ENCODE results near the gene OSBPL7. TPM values are rescaled to one million over a fixed set of nuclear protein-coding genes. Genes with fewer than 3 reads are reported as not detected.

OSBPL7 gene
- polyA plus RNA-seq, 3 donors: 1.6 to 17.3 (median 1.6) TPM

DNA sequence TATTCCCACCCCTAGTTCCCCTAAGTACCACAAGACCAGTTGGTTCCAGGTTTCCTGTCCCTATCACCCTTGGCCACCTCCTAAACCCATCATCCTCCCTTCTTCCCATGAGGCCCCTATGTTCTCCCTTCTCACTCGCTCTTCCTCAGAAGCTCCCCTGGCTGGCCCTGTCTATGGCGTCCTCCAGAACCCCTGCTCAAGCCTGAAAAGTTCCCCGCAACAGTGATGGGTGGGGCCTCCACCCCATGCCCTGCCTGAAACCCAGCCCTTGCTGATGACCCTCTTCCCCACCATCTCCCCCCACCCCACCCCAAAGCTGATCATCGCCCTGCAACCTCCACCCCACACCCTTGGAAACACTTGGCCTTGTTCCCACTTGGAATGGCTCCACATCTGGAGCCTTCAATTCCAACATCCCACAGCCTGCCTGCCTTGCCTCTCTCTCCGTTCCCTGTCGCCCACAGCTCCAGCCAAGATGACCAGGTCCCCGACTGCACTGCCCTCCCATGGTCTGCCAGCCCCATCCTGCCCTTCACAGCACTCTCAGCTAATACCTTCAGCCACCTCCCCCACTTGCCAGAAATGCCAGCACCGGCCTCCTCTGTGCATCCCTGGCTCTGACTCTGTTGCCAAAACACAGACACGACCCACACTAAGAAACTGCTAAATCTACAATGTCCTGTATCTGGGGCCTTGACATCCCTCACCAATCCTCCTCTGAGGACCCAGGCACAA is 10.5 kb downstream of the OSBPL7 start:
- H3K27me3 ChIP-seq (ENCODE audit: control insufficient read depth in 2 of 2, insufficient read depth in 2 of 2, low read length in 2 of 2): no peaks in the 10 kb centered on the region
- H3K4me3 ChIP-seq (replicated peaks in 1 of 3; ENCODE audit: low read depth in 2 of 3, low read length in 3 of 3): no peak overlapping the region
- no peaks in the 10 kb centered on the region for H4K20me1 ChIP-seq (ENCODE audit: insufficient read depth, low read length)
- Mint-ChIP-seq H3K27ac (peak overlapping the region in 2 of 7 donors; percentile 36 to 42), H3K36me3 (peaks cover 80 to 83% of the 10 kb centered on the region in 2 donors), H3K27me3 (ENCODE audit: low read depth in 3 of 3) (peaks cover 0 to 2% (median 0%) of the 10 kb centered on the region in 3 donors), H3K4me1 (no peaks in the 10 kb centered on the region), H3K4me3 (no peak overlapping the region), H3K9me3 (no peaks in the 10 kb centered on the region)
- H3K9ac ChIP-seq (ENCODE audit: insufficient read depth, low read length, poor library complexity, severe bottlenecking): no peak overlapping the region
- no peak overlapping the region for H2AFZ ChIP-seq (ENCODE audit: insufficient read depth, low read depth, low read length, poor library complexity, severe bottlenecking)
- H3K79me2 ChIP-seq (ENCODE audit: insufficient read depth, low read length): no peaks in the 10 kb centered on the region
- no peak overlapping the region for H3K27ac ChIP-seq (ENCODE audit: low read depth in 1 of 2, low read length in 2 of 2)
- intact Hi-C loops (cut with micrococcal nuclease): no loop called here
- H3K4me2 ChIP-seq (replicated peaks; ENCODE audit: extremely low read depth, low read length, poor library complexity, severe bottlenecking): no peak overlapping the region
- peaks cover 77 to 91% of the 10 kb centered on the region in 2 donors for H3K36me3 ChIP-seq (replicated peaks in 1 of 2; ENCODE audit: control insufficient read depth in 1 of 2, insufficient read depth in 2 of 2, low read length in 2 of 2)
- no peaks in the 10 kb centered on the region for H3K4me1 ChIP-seq (ENCODE audit: control insufficient read depth in 1 of 2, insufficient read depth in 2 of 2, low read length in 2 of 2)
- WGBS (ENCODE audit: insufficient coverage): 81% methylated on average over 8 of the region's 9 CpGs
- DNase-seq: peak in 1 of 3 donors; percentile 1
- TF ChIP-seq CTCF (IDR thresholded peaks at IDR 0.05): no peak
- H3K9me3 ChIP-seq (replicated peaks in 1 of 2; ENCODE audit: control insufficient read depth in 1 of 2, insufficient read depth in 1 of 2, low read length in 2 of 2): no peaks in the 10 kb centered on the region

DNA sequence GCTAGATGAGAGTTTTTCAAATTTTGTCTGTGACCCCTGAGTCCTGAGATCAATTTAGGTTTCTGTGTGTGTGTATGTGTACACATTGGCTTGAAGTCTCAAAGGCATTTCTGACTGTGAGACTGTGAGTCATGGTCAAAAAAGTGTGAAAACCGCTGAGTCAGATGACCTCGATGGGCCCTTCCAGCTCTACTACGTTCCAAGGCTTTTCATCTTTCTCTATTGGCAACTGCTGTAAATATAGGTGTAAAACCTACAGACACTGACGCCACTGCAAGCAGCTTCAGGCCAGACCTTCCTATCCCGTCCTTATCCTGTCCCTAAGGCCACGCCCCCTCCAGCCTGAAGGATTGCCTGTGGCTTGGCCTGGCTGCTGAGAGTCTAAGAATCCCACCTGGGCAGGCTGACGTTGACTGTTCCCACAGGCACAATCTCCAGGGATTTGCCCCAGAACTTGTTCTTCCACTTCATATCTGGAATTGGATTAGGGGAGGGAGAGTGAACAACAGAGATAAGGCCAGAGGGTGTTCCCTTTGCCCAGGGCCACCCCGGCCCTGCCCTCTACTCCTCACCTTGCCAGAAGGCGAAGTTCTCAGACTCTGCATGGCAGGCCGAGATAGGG is 11.3 kb downstream of the OSBPL7 start:
- Histone ChIP-seq H3K4me1 (ENCODE audit: control insufficient read depth in 1 of 2, insufficient read depth in 2 of 2, low read length in 2 of 2) (no peaks in the 10 kb centered on the region), H3K4me3 (replicated peaks in 1 of 3; ENCODE audit: low read depth in 2 of 3, low read length in 3 of 3) (no peak overlapping the region), H3K9ac (ENCODE audit: insufficient read depth, low read length, poor library complexity, severe bottlenecking) (no peak overlapping the region), H3K9me3 (replicated peaks in 1 of 2; ENCODE audit: control insufficient read depth in 1 of 2, insufficient read depth in 1 of 2, low read length in 2 of 2) (no peaks in the 10 kb centered on the region), H3K79me2 (ENCODE audit: insufficient read depth, low read length) (no peaks in the 10 kb centered on the region), H2AFZ (ENCODE audit: insufficient read depth, low read depth, low read length, poor library complexity, severe bottlenecking) (no peak overlapping the region), H3K36me3 (replicated peaks in 1 of 2; ENCODE audit: control insufficient read depth in 1 of 2, insufficient read depth in 2 of 2, low read length in 2 of 2) (peaks cover 69 to 84% of the 10 kb centered on the region in 2 donors), H3K27ac (ENCODE audit: low read depth in 1 of 2, low read length in 2 of 2) (no peak overlapping the region), H3K4me2 (replicated peaks; ENCODE audit: extremely low read depth, low read length, poor library complexity, severe bottlenecking) (no peak overlapping the region), H4K20me1 (ENCODE audit: insufficient read depth, low read length) (no peaks in the 10 kb centered on the region), H3K27me3 (ENCODE audit: control insufficient read depth in 2 of 2, insufficient read depth in 2 of 2, low read length in 2 of 2) (no peaks in the 10 kb centered on the region)
- peaks cover 0 to 2% (median 0%) of the 10 kb centered on the region in 3 donors for H3K27me3 Mint-ChIP-seq (ENCODE audit: low read depth in 3 of 3)
- peak in 1 of 3 donors; percentile 2 for DNase-seq
- H3K36me3 Mint-ChIP-seq: peaks cover 73 to 75% of the 10 kb centered on the region in 2 donors
- H3K4me1 Mint-ChIP-seq: no peaks in the 10 kb centered on the region
- peak overlapping the region in 2 of 7 donors; percentile 15 to 42 for H3K27ac Mint-ChIP-seq
- intact Hi-C loops (cut with micrococcal nuclease): no loop called here
- H3K4me3 Mint-ChIP-seq: no peak overlapping the region
- TF ChIP-seq CTCF (IDR thresholded peaks at IDR 0.05): no peak
- H3K9me3 Mint-ChIP-seq: no peaks in the 10 kb centered on the region
- 94% methylated on average over 2 of the region's 10 CpGs for WGBS (ENCODE audit: insufficient coverage)
